CD14-positive monocyte (primary cell): Measurements from ENCODE around the gene EN2. TPM values are rescaled to one million over a fixed set of nuclear protein-coding genes. Genes with fewer than 3 reads are reported as not detected.

Experiments used
- DNase-seq, 3 donors: peaks; one replicate each; pipeline ENCODE4 v3.0.0-alpha.2; 2011 to 2022
- H2AFZ ChIP-seq: 2 replicates; pipeline ENCODE4 v1.6.0; 2012; ENCODE audit warnings: mild to moderate bottlenecking, low read depth, low read length, inconsistent platforms; ENCODE audit not compliant: insufficient read depth, poor library complexity, severe bottlenecking
- H3K27ac ChIP-seq, 2 donors: 1 replicate in 1 of 2; 2 replicates in 1 of 2; pipeline ENCODE4 v1.5.1; 2012 to 2013; ENCODE audit warnings: low read length in 2 of 2, control low read depth in 1 of 2, inconsistent platforms in 1 of 2, low read depth in 1 of 2, mild to moderate bottlenecking in 1 of 2
- H3K27me3 ChIP-seq, 2 donors: one replicate each; pipeline versions ENCODE4 v1.6.0 to v1.6.1; 2011 to 2013; ENCODE audit warnings: low read length in 2 of 2; ENCODE audit not compliant: control insufficient read depth in 2 of 2, insufficient read depth in 2 of 2
- H3K36me3 ChIP-seq, 2 donors: replicated peaks in 1 of 2; 1 replicate in 1 of 2; 2 replicates in 1 of 2; pipeline versions ENCODE4 v1.5.1 to v1.6.1; 2012 to 2013; ENCODE audit warnings: low read length in 2 of 2, control low read depth in 1 of 2, inconsistent platforms in 1 of 2, mild to moderate bottlenecking in 1 of 2; ENCODE audit not compliant: insufficient read depth in 2 of 2, control insufficient read depth in 1 of 2
- H3K4me1 ChIP-seq, 2 donors: 1 replicate in 1 of 2; 2 replicates in 1 of 2; pipeline versions ENCODE4 v1.5.1 to v1.6.1; 2012 to 2013; ENCODE audit warnings: low read length in 2 of 2, control low read depth in 1 of 2, inconsistent platforms in 1 of 2, mild to moderate bottlenecking in 1 of 2, moderate library complexity in 1 of 2; ENCODE audit not compliant: insufficient read depth in 2 of 2, control insufficient read depth in 1 of 2
- H3K4me2 ChIP-seq: replicated peaks from 2 replicates; pipeline ENCODE3; 2012; ENCODE audit warnings: low read length, moderate library complexity, mild to moderate bottlenecking; ENCODE audit not compliant: poor library complexity, severe bottlenecking; ENCODE audit errors: extremely low read depth
- H3K4me3 ChIP-seq, 3 experiments: fragments of 200-600 bp in 1 of 3; sonication (generic) in 1 of 3; replicated peaks in 1 of 3; 1 replicate in 2 of 3; 2 replicates in 1 of 3; pipeline ENCODE4 v1.5.1; 2011 to 2013; ENCODE audit warnings: low read length in 3 of 3, mild to moderate bottlenecking in 3 of 3, control low read depth in 2 of 3, low read depth in 2 of 3, inconsistent platforms in 1 of 3, moderate library complexity in 1 of 3
- H3K79me2 ChIP-seq: 2 replicates; pipeline ENCODE4 v1.6.0; 2012; ENCODE audit warnings: mild to moderate bottlenecking, control low read depth, inconsistent platforms, low read length, moderate library complexity; ENCODE audit not compliant: insufficient read depth
- H3K9ac ChIP-seq: 2 replicates; pipeline ENCODE4 v1.6.0; 2017; ENCODE audit warnings: low read length, mild to moderate bottlenecking; ENCODE audit not compliant: insufficient read depth, poor library complexity, severe bottlenecking
- H3K9me3 ChIP-seq, 2 donors: replicated peaks in 1 of 2; 1 replicate in 1 of 2; 2 replicates in 1 of 2; pipeline versions ENCODE4 v1.5.1 to v1.6.1; 2012 to 2013; ENCODE audit warnings: low read length in 2 of 2, control low read depth in 1 of 2; ENCODE audit not compliant: control insufficient read depth in 1 of 2, insufficient read depth in 1 of 2
- H4K20me1 ChIP-seq: 2 replicates; pipeline ENCODE4 v1.6.0; 2012; ENCODE audit warnings: mild to moderate bottlenecking, low read length, control low read depth, moderate library complexity; ENCODE audit not compliant: insufficient read depth
- H3K27ac Mint-ChIP-seq, 7 donors: one replicate each; pipeline ENCODE4 v1.8.0; 2020; ENCODE audit warnings: mild to moderate bottlenecking in 7 of 7, mixed read lengths in 7 of 7, moderate library complexity in 6 of 7, inconsistent platforms in 2 of 7
- H3K27me3 Mint-ChIP-seq, 3 donors: one replicate each; pipeline ENCODE4 v1.8.0; 2021 to 2022; ENCODE audit warnings: low read depth in 3 of 3, mild to moderate bottlenecking in 3 of 3, mixed read lengths in 3 of 3, moderate library complexity in 3 of 3, inconsistent platforms in 1 of 3
- H3K36me3 Mint-ChIP-seq, 2 donors: one replicate each; pipeline ENCODE4 v1.8.0; 2020; ENCODE audit warnings: mixed read lengths in 2 of 2, inconsistent platforms in 1 of 2, mild to moderate bottlenecking in 1 of 2
- H3K4me1 Mint-ChIP-seq: one replicate; pipeline ENCODE4 v1.8.0; 2020; ENCODE audit warnings: mild to moderate bottlenecking, mixed read lengths
- H3K4me3 Mint-ChIP-seq, 2 donors: one replicate each; pipeline ENCODE4 v1.8.0; 2020; ENCODE audit warnings: mild to moderate bottlenecking in 2 of 2, mixed read lengths in 2 of 2, moderate library complexity in 1 of 2
- H3K9me3 Mint-ChIP-seq, 7 donors: one replicate each; pipeline ENCODE4 v1.8.0; 2020 to 2022; ENCODE audit warnings: mixed read lengths in 7 of 7, mild to moderate bottlenecking in 6 of 7, moderate library complexity in 6 of 7, inconsistent platforms in 2 of 7
- WGBS: methylation state at CpG from one replicate; pipeline ENCODE4 v1.1.5; 2013; ENCODE audit warnings: missing lambda C conversion rate; ENCODE audit not compliant: insufficient coverage; 5-methylcytosine and 5-hydroxymethylcytosine counted together
- intact Hi-C, 2 donors: fragments of 100-400 bp; cut with micrococcal nuclease; formaldehyde crosslinking; loops; one replicate each; pipeline versions ENCODE4 v1.15.0 to v1.15.1; 2023
- polyA plus RNA-seq, 3 donors: library from polyadenylated mRNA; depleted of rRNA in 1 of 3; unstranded in 2 of 3; stranded (reverse) in 1 of 3; fragments of 300-500 nt in 2 of 3; fragments of >200 nt in 1 of 3; fragmentation: Illumina TruSeq in 2 of 3; gene quantifications; 1 replicate in 2 of 3; 2 replicates in 1 of 3; pipeline ENCODE4 v1.2.3, GENCODE V29; 2012 to 2021
- TF ChIP-seq, protein P1 (sequence below): fragments of 200-600 bp; IDR thresholded peaks from one replicate; pipeline ENCODE4 v1.8.0; 2022; ENCODE audit warnings: antibody characterized with exemption, mild to moderate bottlenecking

The EN2 gene
- polyA plus RNA-seq, 3 donors, result not detected

- TF ChIP-seq, protein P1, sequence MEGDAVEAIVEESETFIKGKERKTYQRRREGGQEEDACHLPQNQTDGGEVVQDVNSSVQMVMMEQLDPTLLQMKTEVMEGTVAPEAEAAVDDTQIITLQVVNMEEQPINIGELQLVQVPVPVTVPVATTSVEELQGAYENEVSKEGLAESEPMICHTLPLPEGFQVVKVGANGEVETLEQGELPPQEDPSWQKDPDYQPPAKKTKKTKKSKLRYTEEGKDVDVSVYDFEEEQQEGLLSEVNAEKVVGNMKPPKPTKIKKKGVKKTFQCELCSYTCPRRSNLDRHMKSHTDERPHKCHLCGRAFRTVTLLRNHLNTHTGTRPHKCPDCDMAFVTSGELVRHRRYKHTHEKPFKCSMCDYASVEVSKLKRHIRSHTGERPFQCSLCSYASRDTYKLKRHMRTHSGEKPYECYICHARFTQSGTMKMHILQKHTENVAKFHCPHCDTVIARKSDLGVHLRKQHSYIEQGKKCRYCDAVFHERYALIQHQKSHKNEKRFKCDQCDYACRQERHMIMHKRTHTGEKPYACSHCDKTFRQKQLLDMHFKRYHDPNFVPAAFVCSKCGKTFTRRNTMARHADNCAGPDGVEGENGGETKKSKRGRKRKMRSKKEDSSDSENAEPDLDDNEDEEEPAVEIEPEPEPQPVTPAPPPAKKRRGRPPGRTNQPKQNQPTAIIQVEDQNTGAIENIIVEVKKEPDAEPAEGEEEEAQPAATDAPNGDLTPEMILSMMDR, result no peak
- Histone ChIP-seq H2AFZ (no peak overlapping the region), H3K9ac (no peak overlapping the region), H4K20me1 (no peaks in the 10 kb centered on the region), H3K36me3 (no peaks in the 10 kb centered on the region), H3K9me3 (peaks cover 2 to 57% of the 10 kb centered on the region in 2 donors), H3K4me1 (peaks cover 0 to 6% of the 10 kb centered on the region in 2 donors), H3K27ac (no peak overlapping the region), H3K4me2 (no peak overlapping the region), H3K4me3 (no peak overlapping the region), H3K27me3 (peaks cover 78 to 95% of the 10 kb centered on the region in 2 donors), H3K79me2 (no peaks in the 10 kb centered on the region)
- Mint-ChIP-seq H3K9me3 (peaks cover 0 to 35% (median 10%) of the 10 kb centered on the region in 7 donors), H3K4me3 (peak overlapping the region in 1 of 2 donors; percentile 80), H3K4me1 (peaks cover 14% of the 10 kb centered on the region), H3K27me3 (peaks cover 86 to 97% (median 94%) of the 10 kb centered on the region in 3 donors), H3K27ac (no peak overlapping the region), H3K36me3 (peaks cover 0 to 6% of the 10 kb centered on the region in 2 donors)
- no peak for DNase-seq
- 4% methylated on average over 20 of the region's 24 CpGs for WGBS
- intact Hi-C loops, result no loop called here
Observed at GRCh38 chr7:155450558-155450969, 7.4 kb upstream of the EN2 start.

GRCh38 chr7:155450970-155451801, 6.7 kb upstream of the EN2 start:
- H3K27me3 Mint-ChIP-seq, result peaks cover 89 to 99% (median 94%) of the 10 kb centered on the region in 3 donors
- H3K4me1 Mint-ChIP-seq, result peaks cover 15% of the 10 kb centered on the region
- 3% methylated on average over 36 of the region's 46 CpGs for WGBS
- no peak for DNase-seq
- peak overlapping the region in 1 of 7 donors; percentile 42 for H3K27ac Mint-ChIP-seq
- H3K4me3 ChIP-seq, result no peak overlapping the region
- H3K79me2 ChIP-seq, result no peaks in the 10 kb centered on the region
- H3K36me3 Mint-ChIP-seq, result peaks cover 0 to 7% of the 10 kb centered on the region in 2 donors
- TF ChIP-seq, protein P1, result no peak
- H3K9me3 ChIP-seq, result peaks cover 5 to 63% of the 10 kb centered on the region in 2 donors
- H3K27me3 ChIP-seq, result peaks cover 84 to 98% of the 10 kb centered on the region in 2 donors
- peaks cover 0 to 40% (median 15%) of the 10 kb centered on the region in 7 donors for H3K9me3 Mint-ChIP-seq
- H3K9ac ChIP-seq, result no peak overlapping the region
- peak overlapping the region in 1 of 2 donors; percentile 80 for H3K4me3 Mint-ChIP-seq
- no peak overlapping the region for H3K4me2 ChIP-seq
- H3K27ac ChIP-seq, result no peak overlapping the region
- no peaks in the 10 kb centered on the region for H4K20me1 ChIP-seq
- intact Hi-C loops, result no loop called here
- no peak overlapping the region for H2AFZ ChIP-seq
- H3K4me1 ChIP-seq, result peaks cover 0 to 6% of the 10 kb centered on the region in 2 donors
- no peaks in the 10 kb centered on the region for H3K36me3 ChIP-seq
